ENCODE measurements around the gene PLCB3. TPM values are rescaled to one million over a fixed set of nuclear protein-coding genes. Genes with fewer than 3 reads are reported as not detected.

The PLCB3 gene
- total RNA-seq, 1 experiment from 2014 or later, result 34.6 TPM

DNA sequence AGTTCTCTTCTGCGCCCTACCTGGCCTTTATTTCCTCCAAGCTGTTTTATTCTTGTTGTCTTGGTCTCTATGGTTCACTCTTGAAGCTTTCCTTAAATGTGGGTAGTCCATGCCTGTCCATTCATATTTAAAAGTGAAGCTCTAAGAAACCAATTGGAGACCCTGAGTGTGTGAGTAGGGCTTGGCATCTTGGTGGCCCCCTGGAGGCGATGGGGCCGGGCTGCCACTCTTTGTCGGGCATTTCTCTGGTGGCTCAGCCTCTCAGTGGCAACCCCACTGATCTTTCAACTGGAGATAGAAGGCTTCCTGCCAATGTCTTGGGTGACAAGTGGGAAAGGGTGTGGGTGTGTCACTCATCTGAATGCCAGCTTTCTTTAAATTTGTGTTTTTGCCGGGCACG lies 34.5 kb upstream of the PLCB3 start:
- no peaks in the 10 kb centered on the region for H3K9me3 Mint-ChIP-seq (ENCODE audit: unreplicated experiment)
- peaks cover 9% of the 10 kb centered on the region for H3K36me3 Mint-ChIP-seq (ENCODE audit: insufficient read depth, unreplicated experiment)
- DNase-seq (ENCODE audit: unreplicated experiment), result no peak
- CTCF ChIA-PET, result interaction anchor here (0.5 to 2.4 kb wide), 4 partner anchors 9 to 1457 kb away, joined by 3 to 12 read pairs (median 4); no protein-coding TSS in a partner anchor
- H3K27me3 Mint-ChIP-seq (ENCODE audit: insufficient read depth, unreplicated experiment), result no peaks in the 10 kb centered on the region
- no peak overlapping the region for H3K27ac Mint-ChIP-seq (ENCODE audit: low read depth, unreplicated experiment)
- TF ChIP-seq, protein P1, sequence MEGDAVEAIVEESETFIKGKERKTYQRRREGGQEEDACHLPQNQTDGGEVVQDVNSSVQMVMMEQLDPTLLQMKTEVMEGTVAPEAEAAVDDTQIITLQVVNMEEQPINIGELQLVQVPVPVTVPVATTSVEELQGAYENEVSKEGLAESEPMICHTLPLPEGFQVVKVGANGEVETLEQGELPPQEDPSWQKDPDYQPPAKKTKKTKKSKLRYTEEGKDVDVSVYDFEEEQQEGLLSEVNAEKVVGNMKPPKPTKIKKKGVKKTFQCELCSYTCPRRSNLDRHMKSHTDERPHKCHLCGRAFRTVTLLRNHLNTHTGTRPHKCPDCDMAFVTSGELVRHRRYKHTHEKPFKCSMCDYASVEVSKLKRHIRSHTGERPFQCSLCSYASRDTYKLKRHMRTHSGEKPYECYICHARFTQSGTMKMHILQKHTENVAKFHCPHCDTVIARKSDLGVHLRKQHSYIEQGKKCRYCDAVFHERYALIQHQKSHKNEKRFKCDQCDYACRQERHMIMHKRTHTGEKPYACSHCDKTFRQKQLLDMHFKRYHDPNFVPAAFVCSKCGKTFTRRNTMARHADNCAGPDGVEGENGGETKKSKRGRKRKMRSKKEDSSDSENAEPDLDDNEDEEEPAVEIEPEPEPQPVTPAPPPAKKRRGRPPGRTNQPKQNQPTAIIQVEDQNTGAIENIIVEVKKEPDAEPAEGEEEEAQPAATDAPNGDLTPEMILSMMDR (IDR thresholded peaks at IDR 0.05; ENCODE audit: unreplicated experiment), result no peak
- no peak overlapping the region for H3K4me3 Mint-ChIP-seq (ENCODE audit: unreplicated experiment)
- POLR2A ChIA-PET, result interaction anchor here (1.2 kb wide), 3 partner anchors 9 to 12 kb away, joined by 3 read pairs; partner anchors contain the start of genes NUDT22 and TRPT1
- BruUV-seq (replicated peaks), result no TSS peak
- no peaks in the 10 kb centered on the region for H3K4me1 Mint-ChIP-seq (ENCODE audit: insufficient read depth, unreplicated experiment)
- intact Hi-C loops (cut with micrococcal nuclease), result no loop called here

- Mint-ChIP-seq H3K4me3 (ENCODE audit: unreplicated experiment) (no peak overlapping the region), H3K27ac (ENCODE audit: low read depth, unreplicated experiment) (no peak overlapping the region), H3K4me1 (ENCODE audit: insufficient read depth, unreplicated experiment) (peaks cover 2% of the 10 kb centered on the region), H3K27me3 (ENCODE audit: insufficient read depth, unreplicated experiment) (no peaks in the 10 kb centered on the region), H3K9me3 (ENCODE audit: unreplicated experiment) (no peaks in the 10 kb centered on the region), H3K36me3 (ENCODE audit: insufficient read depth, unreplicated experiment) (peaks cover 9% of the 10 kb centered on the region)
- ChIA-PET POLR2A (interaction anchor here (0.9 kb wide), 1 partner anchor 86 kb away, joined by 5 read pairs; no protein-coding TSS in a partner anchor), CTCF (interaction anchor here (2.0 kb wide), 1 partner anchor 82 kb away, joined by 7 read pairs; no protein-coding TSS in a partner anchor)
- no TSS peak for BruUV-seq (replicated peaks)
- intact Hi-C loops (cut with micrococcal nuclease), result no loop called here
- no peak for DNase-seq (ENCODE audit: unreplicated experiment)
- TF ChIP-seq, protein P1 (IDR thresholded peaks at IDR 0.05; ENCODE audit: unreplicated experiment), result no peak
Observed at GRCh38 chr11:64218628-64219353, 32.5 kb upstream of the PLCB3 start.

DNA sequence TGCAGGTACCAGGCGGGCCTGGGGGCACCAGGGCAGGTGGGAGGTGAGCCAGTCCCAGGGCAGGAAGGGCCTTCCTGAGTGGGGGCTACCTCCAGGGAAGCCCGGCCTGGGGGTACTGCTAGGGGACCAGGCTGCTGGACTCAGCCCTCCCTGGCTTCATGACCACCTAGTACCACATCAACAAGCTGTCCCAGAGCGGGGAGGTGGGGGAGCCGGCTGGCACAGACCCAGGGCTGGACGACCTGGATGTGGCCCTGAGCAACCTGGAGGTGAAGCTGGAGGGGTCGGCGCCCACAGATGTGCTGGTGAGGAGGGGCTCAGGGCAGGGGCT lies 32.0 kb upstream of the PLCB3 start:
- CTCF ChIA-PET, result interaction anchor here (2.0 kb wide), 1 partner anchor 82 kb away, joined by 7 read pairs; no protein-coding TSS in a partner anchor
- peaks cover 9% of the 10 kb centered on the region for H3K36me3 Mint-ChIP-seq (ENCODE audit: insufficient read depth, unreplicated experiment)
- no peak overlapping the region for H3K27ac Mint-ChIP-seq (ENCODE audit: low read depth, unreplicated experiment)
- H3K4me3 Mint-ChIP-seq (ENCODE audit: unreplicated experiment), result no peak overlapping the region
- H3K9me3 Mint-ChIP-seq (ENCODE audit: unreplicated experiment), result no peaks in the 10 kb centered on the region
- peaks cover 8% of the 10 kb centered on the region for H3K4me1 Mint-ChIP-seq (ENCODE audit: insufficient read depth, unreplicated experiment)
- intact Hi-C loops (cut with micrococcal nuclease), result no loop called here
- no peaks in the 10 kb centered on the region for H3K27me3 Mint-ChIP-seq (ENCODE audit: insufficient read depth, unreplicated experiment)
- POLR2A ChIA-PET, result interaction anchor here (0.7 kb wide), 1 partner anchor 12 kb away, joined by 3 read pairs; no protein-coding TSS in a partner anchor
- DNase-seq (ENCODE audit: unreplicated experiment), result no peak
- BruUV-seq (replicated peaks), result no TSS peak
- TF ChIP-seq, protein P1 (IDR thresholded peaks at IDR 0.05; ENCODE audit: unreplicated experiment), result no peak

DNA sequence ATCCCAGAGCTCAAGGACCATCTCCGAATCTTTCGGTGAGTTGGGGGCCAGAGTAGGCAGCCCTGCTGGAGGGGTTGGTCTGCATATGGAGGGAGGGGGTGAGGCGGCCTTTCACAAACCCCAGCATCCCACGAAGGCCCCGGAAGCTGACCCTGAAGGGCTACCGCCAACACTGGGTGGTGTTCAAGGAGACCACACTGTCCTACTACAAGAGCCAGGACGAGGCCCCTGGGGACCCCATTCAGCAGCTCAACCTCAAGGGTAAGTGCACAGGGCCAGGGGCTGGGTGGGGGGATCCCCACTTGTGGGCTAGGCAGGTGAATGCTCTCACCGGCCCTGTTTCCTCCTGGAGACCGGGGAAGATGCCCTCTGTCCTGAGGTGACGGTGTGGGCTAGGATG lies 31.6 kb upstream of the PLCB3 start:
- Mint-ChIP-seq H3K27ac (ENCODE audit: low read depth, unreplicated experiment) (no peak overlapping the region), H3K36me3 (ENCODE audit: insufficient read depth, unreplicated experiment) (peaks cover 9% of the 10 kb centered on the region), H3K27me3 (ENCODE audit: insufficient read depth, unreplicated experiment) (no peaks in the 10 kb centered on the region), H3K4me3 (ENCODE audit: unreplicated experiment) (no peak overlapping the region), H3K4me1 (ENCODE audit: insufficient read depth, unreplicated experiment) (peaks cover 8% of the 10 kb centered on the region), H3K9me3 (ENCODE audit: unreplicated experiment) (no peaks in the 10 kb centered on the region)
- no TSS peak for BruUV-seq (replicated peaks)
- TF ChIP-seq, protein P1 (IDR thresholded peaks at IDR 0.05; ENCODE audit: unreplicated experiment), result no peak
- ChIA-PET CTCF (interaction anchor here (0.7 to 2.0 kb wide), 2 partner anchors 32 to 81 kb away, joined by 4 to 7 read pairs; no protein-coding TSS in a partner anchor), POLR2A (interaction anchor here (0.7 kb wide), 1 partner anchor 12 kb away, joined by 3 read pairs; no protein-coding TSS in a partner anchor)
- intact Hi-C loops (cut with micrococcal nuclease), result no loop called here
- no peak for DNase-seq (ENCODE audit: unreplicated experiment)
